Measurements from ENCODE around the gene PRUNE2. TPM values are rescaled to one million over a fixed set of nuclear protein-coding genes. Genes with fewer than 3 reads are reported as not detected.

The PRUNE2 gene
- total and polyA plus RNA-seq, 4 donors: 1.3 to 4.5 (median 1.6) TPM

- Histone ChIP-seq H3K9ac (ENCODE audit: low read depth in 1 of 2, low read length in 2 of 2) (no peak overlapping the region), H3K36me3 (ENCODE audit: control insufficient read depth in 4 of 4, insufficient read depth in 3 of 4, low read depth in 1 of 4, low read length in 3 of 4) (no peaks in the 10 kb centered on the region), H3K27ac (ENCODE audit: low read depth in 1 of 2, low read length in 2 of 2) (no peak overlapping the region), H3K9me3 (ENCODE audit: control insufficient read depth in 4 of 4, low read length in 3 of 4) (no peaks in the 10 kb centered on the region), H3K27me3 (ENCODE audit: control insufficient read depth in 4 of 4, insufficient read depth in 4 of 4, low read length in 3 of 4) (no peaks in the 10 kb centered on the region), H3K4me3 (ENCODE audit: low read depth in 1 of 3, low read length in 3 of 3) (no peak overlapping the region), H3K4me1 (ENCODE audit: control insufficient read depth in 4 of 4, insufficient read depth in 4 of 4, low read length in 3 of 4) (no peaks in the 10 kb centered on the region)
- WGBS: 87% methylated on average over 4 of the region's 4 CpGs
- TF ChIP-seq ZBTB33 (IDR thresholded peaks at IDR 0.05) (no peak), HNF4G (IDR thresholded peaks at IDR 0.05) (no peak), CTCF (IDR thresholded peaks at IDR 0.05; ENCODE audit: low read depth, low read length, missing input control) (no peak), NR2F2 (IDR thresholded peaks at IDR 0.05) (no peak), MAX (IDR thresholded peaks at IDR 0.05) (no peak), FOXA2 (IDR thresholded peaks at IDR 0.05) (no peak), ATF3 (IDR thresholded peaks at IDR 0.05) (no peak), EGR1 (IDR thresholded peaks at IDR 0.05; ENCODE audit: low read depth in 2 of 2) (no peak), RAD21 (IDR thresholded peaks at IDR 0.05) (no peak), TAF1 (conservative IDR thresholded peaks at IDR 0.05) (no peak), YY1 (IDR thresholded peaks at IDR 0.05) (no peak), RXRA (IDR thresholded peaks at IDR 0.05) (no peak), FOXA1 (IDR thresholded peaks at IDR 0.05) (no peak), GABPA (IDR thresholded peaks at IDR 0.05 in 1 of 2, conservative IDR thresholded peaks at IDR 0.05 in 1 of 2) (no peak), HNF4A (conservative IDR thresholded peaks at IDR 0.05) (no peak), SP1 (IDR thresholded peaks at IDR 0.05) (no peak), JUND (IDR thresholded peaks at IDR 0.05) (no peak)
- TF ChIP-seq, protein P1, sequence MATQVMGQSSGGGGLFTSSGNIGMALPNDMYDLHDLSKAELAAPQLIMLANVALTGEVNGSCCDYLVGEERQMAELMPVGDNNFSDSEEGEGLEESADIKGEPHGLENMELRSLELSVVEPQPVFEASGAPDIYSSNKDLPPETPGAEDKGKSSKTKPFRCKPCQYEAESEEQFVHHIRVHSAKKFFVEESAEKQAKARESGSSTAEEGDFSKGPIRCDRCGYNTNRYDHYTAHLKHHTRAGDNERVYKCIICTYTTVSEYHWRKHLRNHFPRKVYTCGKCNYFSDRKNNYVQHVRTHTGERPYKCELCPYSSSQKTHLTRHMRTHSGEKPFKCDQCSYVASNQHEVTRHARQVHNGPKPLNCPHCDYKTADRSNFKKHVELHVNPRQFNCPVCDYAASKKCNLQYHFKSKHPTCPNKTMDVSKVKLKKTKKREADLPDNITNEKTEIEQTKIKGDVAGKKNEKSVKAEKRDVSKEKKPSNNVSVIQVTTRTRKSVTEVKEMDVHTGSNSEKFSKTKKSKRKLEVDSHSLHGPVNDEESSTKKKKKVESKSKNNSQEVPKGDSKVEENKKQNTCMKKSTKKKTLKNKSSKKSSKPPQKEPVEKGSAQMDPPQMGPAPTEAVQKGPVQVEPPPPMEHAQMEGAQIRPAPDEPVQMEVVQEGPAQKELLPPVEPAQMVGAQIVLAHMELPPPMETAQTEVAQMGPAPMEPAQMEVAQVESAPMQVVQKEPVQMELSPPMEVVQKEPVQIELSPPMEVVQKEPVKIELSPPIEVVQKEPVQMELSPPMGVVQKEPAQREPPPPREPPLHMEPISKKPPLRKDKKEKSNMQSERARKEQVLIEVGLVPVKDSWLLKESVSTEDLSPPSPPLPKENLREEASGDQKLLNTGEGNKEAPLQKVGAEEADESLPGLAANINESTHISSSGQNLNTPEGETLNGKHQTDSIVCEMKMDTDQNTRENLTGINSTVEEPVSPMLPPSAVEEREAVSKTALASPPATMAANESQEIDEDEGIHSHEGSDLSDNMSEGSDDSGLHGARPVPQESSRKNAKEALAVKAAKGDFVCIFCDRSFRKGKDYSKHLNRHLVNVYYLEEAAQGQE (IDR thresholded peaks at IDR 0.05): no peak
- no peak for DNase-seq (ENCODE audit: low spot score)
Observed at GRCh38 chr9:76644171-76644570, 261.7 kb downstream of the PRUNE2 start.
